C4-2B (cell line): ENCODE results near the gene DNAH6.
"Not testable (repeated sequence)": the region's sequence is repeated elsewhere in the genome, so short reads cannot be mapped to it uniquely, and the experiment has no call there.

ENCODE experiments used
- H3K27ac ChIP-seq: fragments of 450-650 bp; 2 replicates; pipeline ENCODE4 v1.5.1; 2017
- CTCF ChIP-seq: fragments of 450-650 bp; conservative IDR thresholded peaks from 2 replicates; pipeline ENCODE4 v1.5.1; 2017; ENCODE audit warnings: mild to moderate bottlenecking
- ZFX ChIP-seq: fragments of 450-650 bp; IDR thresholded peaks from 2 replicates; pipeline ENCODE4 v1.6.1; 2017

DNAH6 gene

GRCh38 chr2:84856787-84857186 lies 340.5 kb downstream of the DNAH6 start:
- TF ChIP-seq CTCF, result no peak
- TF ChIP-seq ZFX, result no peak
- H3K27ac ChIP-seq, result no peak overlapping the region

- TF ChIP-seq CTCF (no peak), ZFX (no peak)
- H3K27ac ChIP-seq, result no peak overlapping the region
These were observed 341.3 kb downstream of the DNAH6 start for GRCh38 chr2:84857566-84857965.

GRCh38 chr2:84858123-84858522 lies 341.8 kb downstream of the DNAH6 start:
- no peak overlapping the region for H3K27ac ChIP-seq
- no peak for TF ChIP-seq ZFX
- no peak for TF ChIP-seq CTCF

- H3K27ac ChIP-seq, result no peak overlapping the region
- TF ChIP-seq ZFX (no peak), CTCF (no peak)
These were observed 342.6 kb downstream of the DNAH6 start for GRCh38 chr2:84858937-84859336.

- H3K27ac ChIP-seq, result no peak overlapping the region
- no peak for TF ChIP-seq ZFX
These were observed 345.2 kb downstream of the DNAH6 start for GRCh38 chr2:84861539-84861938.

- TF ChIP-seq CTCF (no peak), ZFX (no peak)
- H3K27ac ChIP-seq, result no peak overlapping the region
These were observed 345.7 kb downstream of the DNAH6 start for GRCh38 chr2:84862006-84862405.

GRCh38 chr2:84865181-84865783 lies 349.0 kb downstream of the DNAH6 start:
- no peak for TF ChIP-seq ZFX
- peak; percentile 55 for TF ChIP-seq CTCF
- H3K27ac ChIP-seq, result no peak overlapping the region

GRCh38 chr2:84866122-84866521 lies 349.8 kb downstream of the DNAH6 start:
- TF ChIP-seq ZFX (no peak), CTCF (no peak)
- H3K27ac ChIP-seq, result no peak overlapping the region

- H3K27ac ChIP-seq, result not testable (repeated sequence)
These were observed 352.0 kb downstream of the DNAH6 start for GRCh38 chr2:84868327-84868726.
